ENCODE measurements around the gene PCSK6.

DNA sequence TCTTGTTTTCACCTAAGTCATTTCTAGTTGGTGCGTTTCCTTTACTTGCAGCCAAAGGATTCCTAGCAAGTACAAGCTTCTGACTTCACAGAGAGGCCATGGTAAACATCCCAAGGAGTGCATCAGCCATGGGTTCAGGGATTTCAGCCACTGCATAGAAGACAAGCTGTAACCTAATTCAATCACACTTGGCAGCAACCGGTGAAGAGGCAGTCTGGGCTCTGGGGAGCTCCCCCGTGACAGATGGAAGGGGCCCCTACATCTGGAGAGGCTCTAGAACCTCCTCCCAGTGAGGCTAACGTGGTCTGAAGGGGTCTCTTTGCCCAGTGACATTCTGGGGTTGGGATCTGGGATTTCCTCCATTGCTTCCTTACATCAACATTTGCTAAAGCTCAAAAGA lies 186.1 kb downstream of the PCSK6 start:
- TF ChIP-seq, protein P1, sequence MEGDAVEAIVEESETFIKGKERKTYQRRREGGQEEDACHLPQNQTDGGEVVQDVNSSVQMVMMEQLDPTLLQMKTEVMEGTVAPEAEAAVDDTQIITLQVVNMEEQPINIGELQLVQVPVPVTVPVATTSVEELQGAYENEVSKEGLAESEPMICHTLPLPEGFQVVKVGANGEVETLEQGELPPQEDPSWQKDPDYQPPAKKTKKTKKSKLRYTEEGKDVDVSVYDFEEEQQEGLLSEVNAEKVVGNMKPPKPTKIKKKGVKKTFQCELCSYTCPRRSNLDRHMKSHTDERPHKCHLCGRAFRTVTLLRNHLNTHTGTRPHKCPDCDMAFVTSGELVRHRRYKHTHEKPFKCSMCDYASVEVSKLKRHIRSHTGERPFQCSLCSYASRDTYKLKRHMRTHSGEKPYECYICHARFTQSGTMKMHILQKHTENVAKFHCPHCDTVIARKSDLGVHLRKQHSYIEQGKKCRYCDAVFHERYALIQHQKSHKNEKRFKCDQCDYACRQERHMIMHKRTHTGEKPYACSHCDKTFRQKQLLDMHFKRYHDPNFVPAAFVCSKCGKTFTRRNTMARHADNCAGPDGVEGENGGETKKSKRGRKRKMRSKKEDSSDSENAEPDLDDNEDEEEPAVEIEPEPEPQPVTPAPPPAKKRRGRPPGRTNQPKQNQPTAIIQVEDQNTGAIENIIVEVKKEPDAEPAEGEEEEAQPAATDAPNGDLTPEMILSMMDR (IDR thresholded peaks at IDR 0.05; ENCODE audit: insufficient read depth, low read depth, low read length), result no peak
- no peak for TF ChIP-seq EZH2 (IDR thresholded peaks at IDR 0.05; ENCODE audit: insufficient read depth, low read length)
